ENCODE measurements around the gene MSI2. TPM values are rescaled to one million over a fixed set of nuclear protein-coding genes. Genes with fewer than 3 reads are reported as not detected.

Gene MSI2
- total RNA-seq, 1 donor, result 23.2 TPM

DNA sequence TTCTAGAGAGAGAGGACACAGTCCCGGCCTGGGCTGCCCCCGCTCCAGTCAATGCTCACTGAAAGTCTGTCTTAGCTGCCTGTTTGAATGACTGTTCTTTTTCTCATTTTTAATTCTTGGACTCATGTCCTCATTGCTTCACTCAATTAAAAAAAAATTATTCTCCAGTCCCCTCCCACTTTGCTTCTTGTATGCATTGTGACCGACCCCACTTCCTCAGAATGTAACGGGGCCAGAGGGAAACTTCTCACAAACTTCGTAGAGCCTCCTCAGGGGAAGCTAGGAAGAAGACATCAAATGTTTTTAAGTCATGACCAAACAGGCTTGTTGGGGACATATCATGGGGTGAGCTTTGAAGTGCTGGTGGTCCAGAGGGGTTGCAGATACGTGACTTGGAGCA, 375.5 kb downstream of the MSI2 start:
- no peaks in the 10 kb centered on the region for H3K4me1 ChIP-seq (ENCODE audit: insufficient read depth, low read length)
- H3K27me3 ChIP-seq (ENCODE audit: insufficient read depth, low read length), result no peaks in the 10 kb centered on the region
- H3K4me2 ChIP-seq (ENCODE audit: insufficient read depth, low read length), result no peak overlapping the region
- H3K36me3 ChIP-seq (ENCODE audit: insufficient read depth, low read length), result no peaks in the 10 kb centered on the region
- H4K20me1 ChIP-seq (ENCODE audit: insufficient read depth, low read length), result no peaks in the 10 kb centered on the region
- no peak overlapping the region for H3K27ac ChIP-seq (ENCODE audit: low read depth, low read length)
- H3K4me3 ChIP-seq (ENCODE audit: insufficient read depth, low read length), result no peak overlapping the region
- no peak overlapping the region for H2AFZ ChIP-seq (ENCODE audit: low read length)
- no peaks in the 10 kb centered on the region for H3K79me2 ChIP-seq (ENCODE audit: insufficient read depth, low read length)
- no peaks in the 10 kb centered on the region for H3K9me3 ChIP-seq (ENCODE audit: low read depth, low read length)
- TF ChIP-seq, protein P1, sequence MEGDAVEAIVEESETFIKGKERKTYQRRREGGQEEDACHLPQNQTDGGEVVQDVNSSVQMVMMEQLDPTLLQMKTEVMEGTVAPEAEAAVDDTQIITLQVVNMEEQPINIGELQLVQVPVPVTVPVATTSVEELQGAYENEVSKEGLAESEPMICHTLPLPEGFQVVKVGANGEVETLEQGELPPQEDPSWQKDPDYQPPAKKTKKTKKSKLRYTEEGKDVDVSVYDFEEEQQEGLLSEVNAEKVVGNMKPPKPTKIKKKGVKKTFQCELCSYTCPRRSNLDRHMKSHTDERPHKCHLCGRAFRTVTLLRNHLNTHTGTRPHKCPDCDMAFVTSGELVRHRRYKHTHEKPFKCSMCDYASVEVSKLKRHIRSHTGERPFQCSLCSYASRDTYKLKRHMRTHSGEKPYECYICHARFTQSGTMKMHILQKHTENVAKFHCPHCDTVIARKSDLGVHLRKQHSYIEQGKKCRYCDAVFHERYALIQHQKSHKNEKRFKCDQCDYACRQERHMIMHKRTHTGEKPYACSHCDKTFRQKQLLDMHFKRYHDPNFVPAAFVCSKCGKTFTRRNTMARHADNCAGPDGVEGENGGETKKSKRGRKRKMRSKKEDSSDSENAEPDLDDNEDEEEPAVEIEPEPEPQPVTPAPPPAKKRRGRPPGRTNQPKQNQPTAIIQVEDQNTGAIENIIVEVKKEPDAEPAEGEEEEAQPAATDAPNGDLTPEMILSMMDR (IDR thresholded peaks at IDR 0.05; ENCODE audit: extremely low read depth, low read depth, low read length), result no peak
- DNase-seq (ENCODE audit: insufficient read length, low spot score, missing footprints), result no peak

DNA sequence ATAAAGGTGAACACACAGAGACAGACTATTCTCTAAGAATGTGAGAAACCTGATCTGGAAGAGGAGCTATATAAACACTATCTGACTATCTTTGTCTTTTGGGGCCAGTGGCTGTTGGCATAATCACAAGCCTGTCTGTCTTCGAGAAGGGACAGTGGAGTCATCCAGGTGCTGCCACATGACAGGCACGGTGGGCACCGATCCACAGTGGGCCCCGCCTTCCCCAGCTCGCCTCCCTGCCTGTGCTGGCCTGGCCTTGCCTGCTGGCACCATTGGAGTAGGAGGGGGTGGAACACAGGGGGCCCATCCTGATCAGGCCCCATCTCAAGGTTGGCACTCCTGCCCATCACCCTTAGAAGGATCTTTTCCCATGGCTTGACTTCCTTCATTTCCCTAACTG, 376.0 kb downstream of the MSI2 start:
- Histone ChIP-seq H3K79me2 (ENCODE audit: insufficient read depth, low read length) (no peaks in the 10 kb centered on the region), H3K27ac (ENCODE audit: low read depth, low read length) (no peak overlapping the region)

DNA sequence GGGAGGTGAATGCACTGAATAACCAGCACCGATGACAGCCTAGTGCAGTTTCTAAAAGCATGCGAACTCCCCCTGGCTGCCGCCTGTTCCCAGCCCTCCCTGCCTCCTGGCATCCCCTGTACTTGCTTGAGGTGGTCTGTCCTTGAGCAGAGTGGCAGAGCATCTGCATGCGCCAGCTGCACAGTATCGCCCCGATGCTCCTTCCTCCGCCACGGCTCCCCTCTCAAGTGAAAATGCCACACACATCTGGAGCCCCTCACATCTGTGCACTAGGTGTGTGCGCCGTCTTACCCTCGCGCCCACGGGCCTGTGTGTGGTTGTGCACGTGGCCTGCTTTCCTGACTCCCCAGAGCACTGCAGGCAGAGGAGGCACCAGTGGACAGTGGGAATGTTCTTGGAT, 376.9 kb downstream of the MSI2 start:
- Histone ChIP-seq H3K27ac (ENCODE audit: low read depth, low read length) (no peak overlapping the region), H4K20me1 (ENCODE audit: insufficient read depth, low read length) (no peaks in the 10 kb centered on the region), H3K4me1 (ENCODE audit: insufficient read depth, low read length) (no peaks in the 10 kb centered on the region), H3K4me3 (ENCODE audit: insufficient read depth, low read length) (no peak overlapping the region), H2AFZ (ENCODE audit: low read length) (no peak overlapping the region), H3K9me3 (ENCODE audit: low read depth, low read length) (no peaks in the 10 kb centered on the region), H3K27me3 (ENCODE audit: insufficient read depth, low read length) (no peaks in the 10 kb centered on the region), H3K36me3 (ENCODE audit: insufficient read depth, low read length) (no peaks in the 10 kb centered on the region), H3K4me2 (ENCODE audit: insufficient read depth, low read length) (no peak overlapping the region), H3K79me2 (ENCODE audit: insufficient read depth, low read length) (no peaks in the 10 kb centered on the region)
- no peak for DNase-seq (ENCODE audit: insufficient read length, low spot score, missing footprints)
- TF ChIP-seq, protein P1 (IDR thresholded peaks at IDR 0.05; ENCODE audit: extremely low read depth, low read depth, low read length), result no peak

More for the DNA sequence above, 376.0 kb downstream of the MSI2 start:
- Histone ChIP-seq H3K4me2 (ENCODE audit: insufficient read depth, low read length) (no peak overlapping the region), H4K20me1 (ENCODE audit: insufficient read depth, low read length) (no peaks in the 10 kb centered on the region), H2AFZ (ENCODE audit: low read length) (no peak overlapping the region), H3K9me3 (ENCODE audit: low read depth, low read length) (no peaks in the 10 kb centered on the region), H3K27me3 (ENCODE audit: insufficient read depth, low read length) (no peaks in the 10 kb centered on the region), H3K36me3 (ENCODE audit: insufficient read depth, low read length) (no peaks in the 10 kb centered on the region), H3K4me1 (ENCODE audit: insufficient read depth, low read length) (no peaks in the 10 kb centered on the region), H3K4me3 (ENCODE audit: insufficient read depth, low read length) (no peak overlapping the region)
- DNase-seq (ENCODE audit: insufficient read length, low spot score, missing footprints), result no peak
- TF ChIP-seq, protein P1 (IDR thresholded peaks at IDR 0.05; ENCODE audit: extremely low read depth, low read depth, low read length), result no peak

- H2AFZ ChIP-seq (ENCODE audit: low read length), result no peak overlapping the region
- H3K36me3 ChIP-seq (ENCODE audit: insufficient read depth, low read length), result no peaks in the 10 kb centered on the region
- H3K27ac ChIP-seq (ENCODE audit: low read depth, low read length), result no peak overlapping the region
- H4K20me1 ChIP-seq (ENCODE audit: insufficient read depth, low read length), result no peaks in the 10 kb centered on the region
- no peak for DNase-seq (ENCODE audit: insufficient read length, low spot score, missing footprints)
- H3K4me2 ChIP-seq (ENCODE audit: insufficient read depth, low read length), result no peak overlapping the region
- H3K27me3 ChIP-seq (ENCODE audit: insufficient read depth, low read length), result no peaks in the 10 kb centered on the region
- H3K4me1 ChIP-seq (ENCODE audit: insufficient read depth, low read length), result no peaks in the 10 kb centered on the region
- TF ChIP-seq, protein P1 (IDR thresholded peaks at IDR 0.05; ENCODE audit: extremely low read depth, low read depth, low read length), result no peak
- no peaks in the 10 kb centered on the region for H3K9me3 ChIP-seq (ENCODE audit: low read depth, low read length)
- no peak overlapping the region for H3K4me3 ChIP-seq (ENCODE audit: insufficient read depth, low read length)
- H3K79me2 ChIP-seq (ENCODE audit: insufficient read depth, low read length), result no peaks in the 10 kb centered on the region
Measured at GRCh38 chr17:57634713-57635465, 378.6 kb downstream of the MSI2 start.
